C4-2B (cell line): Measurements from ENCODE around the gene CSE1L.

Experiments
- H3K27ac ChIP-seq: fragments of 450-650 bp; 2 replicates; pipeline ENCODE4 v1.5.1; 2017
- CTCF ChIP-seq: fragments of 450-650 bp; conservative IDR thresholded peaks from 2 replicates; pipeline ENCODE4 v1.5.1; 2017; ENCODE audit warnings: mild to moderate bottlenecking
- ZFX ChIP-seq: fragments of 450-650 bp; IDR thresholded peaks from 2 replicates; pipeline ENCODE4 v1.6.1; 2017

Gene CSE1L

DNA sequence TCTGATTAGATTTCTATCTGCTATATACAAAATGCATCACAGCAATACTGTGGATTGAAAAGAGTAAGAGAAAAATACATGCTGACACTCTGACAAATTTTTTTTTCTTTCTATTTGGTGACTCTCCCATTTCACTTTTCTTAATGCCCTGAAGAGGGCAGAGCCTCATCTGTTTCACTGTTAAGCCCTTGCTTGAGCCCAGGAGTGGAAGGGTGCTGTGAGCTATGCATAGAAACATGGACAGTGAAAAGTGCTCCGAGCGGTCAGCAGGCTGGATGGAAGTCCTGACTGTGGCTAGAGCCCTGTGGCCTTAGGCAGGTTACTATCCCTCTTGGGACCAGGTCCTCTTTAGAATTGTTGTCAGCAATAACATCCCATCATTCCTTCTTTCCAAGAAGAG lies 17.4 kb upstream of the CSE1L start:
- no peak overlapping the region for H3K27ac ChIP-seq

DNA sequence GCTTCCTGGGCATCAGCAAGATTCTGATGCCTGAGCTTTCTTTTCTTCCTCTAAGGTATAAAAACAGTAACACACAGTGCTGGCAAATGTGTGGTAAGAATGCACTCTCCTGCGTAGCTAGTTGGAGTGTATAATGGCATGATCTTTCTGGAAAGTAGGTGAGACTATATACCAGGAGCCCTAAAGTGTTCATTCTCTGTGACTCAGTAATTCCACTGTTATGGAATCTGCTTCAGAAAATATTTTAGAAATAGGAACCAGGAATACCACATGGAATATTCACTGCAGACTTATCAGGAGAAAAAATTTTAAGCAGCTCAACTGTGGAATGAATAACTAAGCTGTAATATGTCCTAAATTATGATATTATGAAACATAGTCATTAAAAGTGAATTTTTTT lies 16.9 kb upstream of the CSE1L start:
- no peak overlapping the region for H3K27ac ChIP-seq
- TF ChIP-seq CTCF: no peak
- no peak for TF ChIP-seq ZFX

More for the DNA sequence above, 17.4 kb upstream of the CSE1L start:
- TF ChIP-seq ZFX (no peak), CTCF (peak; percentile 47)

DNA sequence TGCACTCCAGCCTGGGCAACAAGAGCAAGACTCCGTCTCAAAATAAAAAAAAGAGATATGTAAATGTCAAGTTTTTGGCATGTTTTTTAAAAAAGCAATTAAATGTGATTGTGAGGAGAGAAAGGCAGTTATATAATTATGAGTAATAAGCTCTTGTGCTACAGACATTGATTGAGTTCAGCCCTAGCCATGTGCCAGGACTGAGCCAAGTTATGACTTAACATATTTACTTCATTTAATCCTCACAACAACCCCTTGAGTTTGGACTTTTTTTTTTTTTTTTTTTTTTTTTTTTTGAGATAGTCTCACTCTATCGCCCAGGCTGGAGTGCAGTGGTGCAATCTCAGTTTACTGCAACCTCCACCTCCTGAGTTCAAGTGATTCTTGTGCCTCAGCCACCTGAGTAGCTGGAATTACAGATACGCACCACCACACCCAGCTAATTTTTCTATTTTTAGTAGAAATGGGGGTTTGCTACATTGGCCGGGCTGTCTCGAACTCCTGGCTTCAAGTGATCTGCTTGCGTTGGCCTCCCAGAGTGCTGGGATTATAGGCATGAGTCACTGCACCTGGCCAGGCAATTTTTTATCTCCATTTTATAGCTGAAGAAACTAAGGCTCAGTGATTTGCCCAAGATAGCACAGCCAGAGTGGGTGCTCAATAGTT lies 15.0 kb upstream of the CSE1L start:
- TF ChIP-seq ZFX: no peak
- TF ChIP-seq CTCF: no peak
- no peak overlapping the region for H3K27ac ChIP-seq

DNA sequence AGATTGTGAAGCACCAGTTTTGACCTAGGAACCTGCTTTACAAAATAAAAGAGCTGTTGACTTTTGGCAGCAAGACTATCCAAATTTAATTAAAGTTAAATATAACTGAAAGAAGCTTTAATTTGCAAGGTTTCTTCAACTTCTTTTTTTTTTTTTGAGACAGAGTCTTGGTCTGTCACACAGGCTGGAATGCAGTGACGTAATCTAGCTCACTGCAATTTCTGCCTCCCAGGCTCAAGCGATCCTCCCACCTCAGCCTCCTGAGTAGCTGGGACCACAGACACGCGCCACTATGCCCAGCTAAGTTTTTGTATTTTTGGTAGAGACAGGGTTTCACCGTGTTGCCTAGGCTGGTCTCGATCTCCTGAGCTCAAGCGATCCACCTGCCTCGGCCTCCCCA lies 13.7 kb upstream of the CSE1L start:
- TF ChIP-seq ZFX: no peak
- no peak for TF ChIP-seq CTCF
- no peak overlapping the region for H3K27ac ChIP-seq

GRCh38 chr20:49034070-49034732 lies 11.9 kb upstream of the CSE1L start:
- H3K27ac ChIP-seq: no peak overlapping the region
- no peak for TF ChIP-seq CTCF
- TF ChIP-seq ZFX: no peak

DNA sequence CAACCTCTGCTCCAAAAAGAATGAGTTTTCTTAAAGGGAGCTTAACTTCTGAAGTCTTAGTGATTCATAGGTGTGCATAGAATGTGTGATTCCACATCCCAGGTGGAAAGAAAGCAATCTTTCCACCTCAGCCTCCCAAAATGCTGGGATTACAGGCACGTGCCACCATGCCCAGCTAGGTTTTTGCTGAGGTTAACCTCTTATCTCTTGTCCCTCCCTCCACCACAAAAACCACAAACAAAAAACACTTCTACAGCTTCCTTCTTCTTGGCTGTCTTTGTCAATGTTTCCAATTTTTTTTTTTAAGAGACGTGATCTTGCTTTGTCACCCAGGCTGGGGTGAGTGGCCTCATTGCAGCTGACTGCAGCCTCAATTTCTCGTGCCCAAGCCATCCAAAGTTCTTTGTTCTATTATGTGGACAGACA lies 8.1 kb upstream of the CSE1L start:
- no peak overlapping the region for H3K27ac ChIP-seq
- TF ChIP-seq ZFX (no peak), CTCF (no peak)

GRCh38 chr20:49039854-49040253 lies 6.3 kb upstream of the CSE1L start:
- no peak overlapping the region for H3K27ac ChIP-seq
- TF ChIP-seq CTCF (no peak), ZFX (no peak)
